PC-9 (cell line): ENCODE measurements around the gene S100Z. TPM values are rescaled to one million over a fixed set of nuclear protein-coding genes. Genes with fewer than 3 reads are reported as not detected.

Experiments
- BruUV-seq: library from RNA; stranded (reverse); fragments of 400-500 nt; replicated peaks from 2 replicates; lab custom pipeline; 2021; lab: Mats Ljungman, UMichigan
- CTCF ChIA-PET: fragments of 300-600 bp; sonication (Branson Sonifier 250); formaldehyde crosslinking; loops from one replicate; lab custom pipeline; 2022; ENCODE audit warnings: antibody characterized with exemption; lab: Charles Lee
- POLR2A ChIA-PET: fragments of 300-600 bp; sonication (Branson Sonifier 250); formaldehyde crosslinking; loops from one replicate; lab custom pipeline; 2022; ENCODE audit warnings: antibody characterized with exemption; ENCODE audit not compliant: unreplicated experiment; lab: Charles Lee
- DNase-seq, 2 experiments: peaks; one replicate each; pipeline versions ENCODE4 v3.0.0 to v3.0.0-alpha.2; 2015 to 2022; ENCODE audit warnings: mixed read lengths in 1 of 2
- H2AFZ ChIP-seq: fragments of 200-600 bp; sonication (generic); 2 replicates; pipeline ENCODE4 v1.8.1; 2017; ENCODE audit warnings: antibody characterized with exemption
- H3F3A ChIP-seq: fragments of 200-600 bp; sonication (generic); 2 replicates; pipeline ENCODE4 v1.8.1; 2017; ENCODE audit warnings: antibody characterized with exemption, mild to moderate bottlenecking, low read depth; ENCODE audit not compliant: insufficient read depth
- H3K27ac ChIP-seq: fragments of 200-600 bp; sonication (generic); 2 replicates; pipeline ENCODE4 v1.6.1; 2016; ENCODE audit warnings: mixed run types
- H3K27me3 ChIP-seq: fragments of 200-600 bp; sonication (generic); 2 replicates; pipeline ENCODE4 v1.6.1; 2016; ENCODE audit warnings: low read depth, mixed run types; ENCODE audit not compliant: insufficient read depth
- H3K36me3 ChIP-seq: fragments of 200-600 bp; sonication (generic); 2 replicates; pipeline ENCODE4 v1.6.1; 2016; ENCODE audit warnings: low read depth, mixed run types
- H3K4me1 ChIP-seq: fragments of 200-600 bp; sonication (generic); replicated peaks from 2 replicates; pipeline ENCODE4 v1.6.1; 2016; ENCODE audit warnings: mixed run types; ENCODE audit not compliant: insufficient read depth
- H3K4me2 ChIP-seq: fragments of 200-600 bp; sonication (generic); 2 replicates; pipeline ENCODE4 v1.6.1; 2017; ENCODE audit warnings: mixed run types
- H3K4me3 ChIP-seq: fragments of 200-600 bp; sonication (generic); 2 replicates; pipeline ENCODE4 v1.6.1; 2016; ENCODE audit warnings: mixed run types
- H3K79me2 ChIP-seq: fragments of 200-600 bp; sonication (generic); 2 replicates; pipeline ENCODE4 v1.6.1; 2017; ENCODE audit warnings: low read depth, mixed run types
- H3K9me2 ChIP-seq: fragments of 200-600 bp; sonication (generic); 2 replicates; pipeline ENCODE4 v1.8.1; 2017; ENCODE audit warnings: mild to moderate bottlenecking; ENCODE audit not compliant: insufficient read depth
- H3K9me3 ChIP-seq: fragments of 200-600 bp; sonication (generic); 2 replicates; pipeline ENCODE4 v1.8.1; 2016; ENCODE audit warnings: low read depth; ENCODE audit not compliant: insufficient read depth
- H4K20me1 ChIP-seq: fragments of 200-600 bp; sonication (generic); 2 replicates; pipeline ENCODE4 v1.8.1; 2017; ENCODE audit not compliant: insufficient read depth
- CTCF ChIP-seq: fragments of 200-600 bp; sonication (generic); conservative IDR thresholded peaks from 2 replicates; pipeline ENCODE4 v1.6.1; 2017; ENCODE audit warnings: mixed run types, antibody characterized with exemption, mild to moderate bottlenecking, moderate library complexity
- EZH2 ChIP-seq: fragments of 200-600 bp; sonication (generic); IDR thresholded peaks from 2 replicates; pipeline ENCODE4 v1.8.0; 2017; ENCODE audit warnings: antibody characterized with exemption, low read depth
- intact Hi-C: fragments of 100-400 bp; cut with micrococcal nuclease; formaldehyde crosslinking; loops from one replicate; pipeline ENCODE4 v1.10.0; 2022; ENCODE audit not compliant: unreplicated experiment
- total RNA-seq: library from RNA; stranded (reverse); gene quantifications from 2 replicates; pipeline ENCODE4 v1.2.3, GENCODE V29; 2021

The S100Z gene
- total RNA-seq, 1 experiment from 2014 or later, result not detected

DNA sequence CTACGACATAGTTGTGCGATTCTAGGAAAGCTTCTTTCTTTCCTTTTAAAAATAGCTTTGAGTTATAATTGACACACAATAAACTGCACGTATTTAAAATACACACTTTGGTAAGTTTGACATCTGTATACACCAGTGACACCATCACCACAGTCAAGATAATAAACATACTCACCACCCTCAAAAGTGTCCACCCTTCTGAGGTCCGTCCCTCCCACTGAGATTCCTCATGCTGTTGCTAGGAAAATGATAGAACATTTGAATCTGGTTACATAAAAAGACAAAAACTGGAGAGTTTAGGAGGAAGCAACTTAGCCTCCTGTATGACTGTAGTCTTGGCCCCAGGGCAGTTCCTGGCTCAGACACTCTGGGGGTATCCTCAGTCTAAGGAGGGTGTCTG, 17.2 kb downstream of the S100Z start:
- Histone ChIP-seq H3K4me2 (peak overlapping the region; percentile 62), H2AFZ (no peak overlapping the region), H3F3A (peaks cover 9% of the 10 kb centered on the region; the same call in 1 of the 2 replicates), H3K9me2 (no peaks in the 10 kb centered on the region), H3K36me3 (no peaks in the 10 kb centered on the region), H3K4me3 (no peak overlapping the region), H4K20me1 (no peaks in the 10 kb centered on the region), H3K27ac (peak overlapping the region; percentile 62), H3K9me3 (no peaks in the 10 kb centered on the region), H3K4me1 (peaks cover 24% of the 10 kb centered on the region), H3K27me3 (no peaks in the 10 kb centered on the region), H3K79me2 (no peaks in the 10 kb centered on the region)
- BruUV-seq, result no TSS peak
- intact Hi-C loops, result loop anchor here (5.0 to 10.0 kb wide), 3 partner anchors 95 to 275 kb away; partner anchors contain the start of gene F2R
- TF ChIP-seq CTCF (no peak), EZH2 (no peak)
- no peak for DNase-seq
- POLR2A ChIA-PET, result interaction anchor here (0.6 kb wide), 2 partner anchors 23 to 186 kb away, joined by 3 to 4 read pairs; no protein-coding TSS in a partner anchor
- CTCF ChIA-PET, result interaction anchor here (0.7 to 1.0 kb wide), 2 partner anchors 259 to 277 kb away, joined by 3 read pairs; no protein-coding TSS in a partner anchor

GRCh38 chr5:76867827-76868693, 18.2 kb downstream of the S100Z start:
- Histone ChIP-seq H3K27me3 (no peaks in the 10 kb centered on the region), H4K20me1 (no peaks in the 10 kb centered on the region), H3F3A (peaks cover 9% of the 10 kb centered on the region; the same call in 1 of the 2 replicates), H3K9me2 (no peaks in the 10 kb centered on the region), H3K79me2 (no peaks in the 10 kb centered on the region), H3K9me3 (no peaks in the 10 kb centered on the region), H2AFZ (no peak overlapping the region), H3K4me3 (no peak overlapping the region), H3K27ac (peak overlapping the region; percentile 62), H3K4me2 (peak overlapping the region; percentile 62), H3K36me3 (no peaks in the 10 kb centered on the region), H3K4me1 (peaks cover 17% of the 10 kb centered on the region)
- ChIA-PET POLR2A (interaction anchor here (0.5 to 0.6 kb wide), 3 partner anchors 24 to 185 kb away, joined by 3 to 4 read pairs (median 4); no protein-coding TSS in a partner anchor), CTCF (interaction anchor here (0.6 to 1.3 kb wide), 4 partner anchors 93 to 276 kb away, joined by 3 to 12 read pairs (median 4); no protein-coding TSS in a partner anchor)
- BruUV-seq, result no TSS peak
- peak; percentile 79 to 94 for DNase-seq
- no peak for TF ChIP-seq EZH2
- TF ChIP-seq CTCF, result peak; percentile 94
- intact Hi-C loops, result loop anchor here (1.0 to 10.0 kb wide), 7 partner anchors 29 to 625 kb away; partner anchors contain the start of genes F2R and WDR41

- POLR2A ChIA-PET, result no interaction called here
- no peak overlapping the region for H3K4me2 ChIP-seq
- H3K27ac ChIP-seq, result no peak overlapping the region
- intact Hi-C loops, result no loop called here
- CTCF ChIA-PET, result no interaction called here
- no TSS peak for BruUV-seq
- no peak overlapping the region for H3K4me3 ChIP-seq
- no peak for DNase-seq
- no peaks in the 10 kb centered on the region for H3K36me3 ChIP-seq
- H3K9me3 ChIP-seq, result no peaks in the 10 kb centered on the region
- no peaks in the 10 kb centered on the region for H3K27me3 ChIP-seq
- H4K20me1 ChIP-seq, result no peaks in the 10 kb centered on the region
- H3K4me1 ChIP-seq, result peaks cover 24% of the 10 kb centered on the region
- no peaks in the 10 kb centered on the region for H3K79me2 ChIP-seq
- no peaks in the 10 kb centered on the region for H3K9me2 ChIP-seq
- H2AFZ ChIP-seq, result no peak overlapping the region
- H3F3A ChIP-seq, result peaks cover 9% of the 10 kb centered on the region; the same call in 1 of the 2 replicates
- TF ChIP-seq CTCF, result no peak
- TF ChIP-seq EZH2, result no peak
Measured at GRCh38 chr5:76870046-76870445, 20.2 kb downstream of the S100Z start.
